ENCODE measurements around the gene EIF4ENIF1.
"Not testable (repeated sequence)": the region's sequence is repeated elsewhere in the genome, so short reads cannot be mapped to it uniquely, and the experiment has no call there.

EIF4ENIF1 gene

GRCh38 chr22:31489632-31490495, at the start of gene EIF4ENIF1:
Gene EIF4ENIF1, minus strand, starts transcription at chr22:31489842. Its CDS starts 1,124 bp downstream, at chr22:31488718.
- peak; percentile 84 for DNase-seq

DNA sequence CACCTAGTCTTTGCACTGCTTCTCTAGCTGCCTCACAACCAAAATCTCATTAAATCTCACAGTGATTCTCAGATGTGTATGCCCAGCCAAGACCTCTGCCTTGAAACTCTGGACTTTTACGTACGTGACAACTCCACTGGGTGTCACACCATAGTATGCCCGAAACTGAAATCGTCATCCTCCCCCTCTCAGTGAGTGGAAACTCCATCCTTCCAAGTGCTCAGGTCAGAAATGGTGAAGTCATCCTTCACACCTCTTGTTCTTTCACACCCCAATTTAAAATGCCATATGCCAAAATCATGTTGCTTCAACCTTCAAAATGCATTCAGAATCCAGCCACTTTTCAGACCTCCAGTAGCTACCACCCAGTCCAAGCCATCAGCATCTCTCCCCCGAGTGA, 49.2 kb upstream of the EIF4ENIF1 start:
- no peak for DNase-seq

GRCh38 chr22:31537019-31537535, 47.4 kb upstream of the EIF4ENIF1 start:
- DNase-seq, result no peak

DNA sequence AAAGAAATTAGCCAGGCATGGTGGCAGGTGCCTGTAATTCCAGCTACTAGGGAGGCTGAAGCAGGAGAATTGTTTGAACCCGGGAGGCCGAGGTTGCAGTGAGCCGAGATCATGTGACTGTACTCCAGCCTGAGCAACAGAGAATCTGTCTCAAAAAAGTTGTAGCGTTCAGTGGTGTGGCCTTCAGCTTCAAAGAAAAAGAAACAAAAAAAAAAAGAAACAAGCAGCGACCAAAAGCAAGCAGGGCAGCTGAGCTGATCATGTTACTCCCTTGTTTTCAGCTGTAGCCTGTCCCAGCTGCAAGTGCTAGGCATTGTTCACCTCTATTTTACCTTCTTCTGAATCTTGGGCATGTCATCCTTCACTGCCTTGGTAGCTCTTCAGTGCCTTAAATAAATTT, 43.7 kb upstream of the EIF4ENIF1 start:
- no peak for DNase-seq

- no peak for DNase-seq
Measured at GRCh38 chr22:31532060-31532459, 42.4 kb upstream of the EIF4ENIF1 start.

GRCh38 chr22:31530823-31531195, 41.2 kb upstream of the EIF4ENIF1 start:
- no peak for DNase-seq

- peak; percentile 6 for DNase-seq
Measured at GRCh38 chr22:31526270-31526669, 36.6 kb upstream of the EIF4ENIF1 start.

DNA sequence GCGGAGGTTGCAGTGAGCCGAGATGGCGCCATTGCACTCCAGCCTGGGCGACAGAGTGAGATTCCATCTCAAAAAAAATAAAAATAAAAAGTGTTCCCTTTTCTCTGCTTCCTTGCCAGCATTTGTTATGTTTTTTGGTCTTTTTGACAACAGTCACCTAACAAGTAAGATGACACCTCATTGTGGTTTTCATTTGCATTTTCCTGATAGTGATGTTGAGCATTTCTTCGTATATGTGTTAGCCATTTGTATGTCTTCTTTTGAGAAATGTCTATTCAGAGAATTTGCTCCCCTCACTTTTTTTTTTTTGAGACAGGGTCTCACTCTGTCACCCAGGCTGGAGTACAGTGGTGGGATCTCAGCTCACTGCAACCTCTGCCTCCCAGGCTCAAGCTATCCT, 34.5 kb upstream of the EIF4ENIF1 start:
- not testable (repeated sequence) for DNase-seq

DNA sequence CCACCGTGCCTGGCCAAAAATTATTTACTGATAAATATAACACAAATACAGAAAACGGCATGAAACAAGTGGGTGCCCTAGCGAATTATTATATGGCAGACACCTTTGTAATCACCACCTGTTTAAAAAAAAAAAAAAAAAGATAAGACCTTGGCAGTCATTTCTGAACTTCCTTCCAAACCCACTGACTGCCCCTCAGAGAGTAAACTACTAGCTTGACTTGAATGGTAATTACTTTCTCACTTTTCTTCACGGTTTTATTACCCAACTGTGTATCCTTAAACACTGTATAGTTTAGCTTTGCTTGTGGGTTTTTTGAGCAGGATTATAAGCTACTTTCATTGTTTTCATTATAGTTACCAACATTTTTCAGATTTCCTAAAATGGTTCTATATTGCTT, 30.4 kb upstream of the EIF4ENIF1 start:
- no peak for DNase-seq

DNA sequence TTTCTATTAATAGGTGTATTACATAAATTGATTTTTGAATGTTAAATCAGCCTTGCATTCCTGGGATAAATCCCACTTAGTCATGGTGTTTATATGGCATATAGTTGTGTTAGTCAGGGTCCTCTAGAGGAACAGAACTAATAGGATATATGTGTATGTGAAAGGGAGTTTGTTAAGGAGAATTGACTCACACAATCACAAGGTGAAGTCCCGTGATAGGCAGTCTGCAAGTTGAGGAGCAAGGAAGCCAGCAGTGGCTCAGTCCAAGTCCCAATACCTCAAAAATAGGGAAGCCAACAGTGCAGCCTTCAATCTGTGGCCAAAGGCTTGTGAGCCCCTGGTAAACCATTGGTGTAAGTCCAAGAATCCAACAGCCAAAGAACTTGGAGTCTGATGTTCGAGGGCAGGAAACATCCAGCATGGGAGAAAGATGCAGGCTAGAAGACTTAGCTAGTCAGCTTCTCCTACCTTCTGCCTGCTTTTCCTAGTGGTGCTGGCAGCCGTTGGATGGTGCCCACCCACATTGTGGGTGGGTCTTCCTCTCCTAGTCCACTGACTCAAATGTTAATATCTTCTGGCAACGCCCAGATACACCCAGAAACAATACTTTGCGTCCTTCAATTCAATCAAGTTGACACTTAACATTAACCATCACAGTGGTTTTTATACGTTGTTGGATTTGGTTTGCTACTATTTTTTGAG, 19.6 kb upstream of the EIF4ENIF1 start:
- no peak for DNase-seq

DNA sequence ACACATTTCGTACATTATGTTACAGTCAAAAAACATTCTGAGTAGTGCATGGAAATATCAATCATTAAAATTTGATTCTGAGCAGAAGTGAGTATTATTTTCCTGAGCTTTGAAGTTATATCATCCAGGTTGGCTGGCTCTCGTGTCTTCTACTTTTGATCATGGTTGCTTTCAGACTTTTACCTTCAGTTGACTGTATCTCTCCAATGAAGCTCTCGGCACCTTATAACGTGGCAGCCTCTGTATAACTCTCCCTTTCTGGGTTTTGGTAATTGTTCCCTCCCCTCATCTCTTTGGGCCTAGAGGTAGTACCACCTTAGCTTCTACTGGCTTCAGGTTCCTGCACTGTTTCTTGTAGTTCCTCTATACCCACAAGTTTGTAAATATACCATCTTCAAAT, 18.9 kb upstream of the EIF4ENIF1 start:
- no peak for DNase-seq

DNA sequence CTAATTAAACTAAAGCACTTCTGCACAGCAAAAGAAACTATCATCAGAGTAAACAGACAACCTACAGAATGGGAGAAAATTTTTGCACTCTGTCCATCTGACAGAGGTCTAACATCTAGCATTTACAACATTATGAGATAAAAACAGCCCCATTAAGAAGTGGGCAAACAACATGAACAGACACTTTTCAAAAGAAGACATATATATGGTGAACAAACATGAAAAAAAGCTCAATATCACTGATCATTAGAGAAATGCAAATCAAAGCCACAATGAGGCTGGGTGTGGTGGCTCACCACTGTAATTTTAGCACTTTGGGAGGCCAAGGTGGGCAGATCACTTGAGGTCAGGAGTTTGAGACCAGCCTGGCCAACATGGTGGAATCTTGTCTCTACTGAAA, 17.9 kb upstream of the EIF4ENIF1 start:
- DNase-seq, result not testable (repeated sequence)

GRCh38 chr22:31504282-31504681, 14.6 kb upstream of the EIF4ENIF1 start:
- DNase-seq, result no peak

DNA sequence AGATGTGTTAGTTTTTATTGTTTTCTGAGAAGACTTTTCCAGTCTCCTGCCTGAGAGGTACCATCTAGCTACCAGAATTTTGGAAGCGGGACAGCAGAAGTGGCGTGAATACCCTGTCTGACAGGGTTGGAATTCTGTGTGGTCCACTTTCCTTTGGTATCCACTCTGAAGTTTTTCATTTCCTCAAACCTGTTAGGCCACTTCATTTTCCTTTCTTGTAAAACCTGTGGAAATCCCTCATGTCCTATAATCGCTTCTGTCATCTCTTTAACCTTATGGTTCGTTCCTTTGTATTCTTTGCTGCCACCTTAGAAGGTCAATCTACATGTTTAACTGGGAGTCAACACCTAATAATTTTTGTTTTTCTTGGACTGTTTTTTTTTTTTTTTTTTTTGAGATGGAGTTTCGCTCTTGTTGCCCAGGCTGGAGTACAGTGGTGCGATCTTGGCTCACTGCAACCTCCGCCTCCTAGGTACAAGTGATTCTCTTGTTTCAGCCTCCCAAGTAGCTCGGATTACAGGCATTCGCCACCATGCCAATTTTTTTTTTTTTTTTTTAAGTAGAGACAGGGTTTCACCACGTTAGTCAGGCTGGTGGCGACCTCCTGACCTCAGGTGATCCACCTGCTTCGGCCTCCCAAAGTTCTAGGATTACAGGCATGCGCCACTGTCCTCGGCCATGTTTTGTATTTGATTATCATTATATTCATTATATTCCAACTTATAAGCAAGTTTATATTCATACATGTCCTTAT, 13.7 kb upstream of the EIF4ENIF1 start:
- DNase-seq, result no peak

- DNase-seq, result no peak
Measured at GRCh38 chr22:31501738-31502137, 12.1 kb upstream of the EIF4ENIF1 start.

DNA sequence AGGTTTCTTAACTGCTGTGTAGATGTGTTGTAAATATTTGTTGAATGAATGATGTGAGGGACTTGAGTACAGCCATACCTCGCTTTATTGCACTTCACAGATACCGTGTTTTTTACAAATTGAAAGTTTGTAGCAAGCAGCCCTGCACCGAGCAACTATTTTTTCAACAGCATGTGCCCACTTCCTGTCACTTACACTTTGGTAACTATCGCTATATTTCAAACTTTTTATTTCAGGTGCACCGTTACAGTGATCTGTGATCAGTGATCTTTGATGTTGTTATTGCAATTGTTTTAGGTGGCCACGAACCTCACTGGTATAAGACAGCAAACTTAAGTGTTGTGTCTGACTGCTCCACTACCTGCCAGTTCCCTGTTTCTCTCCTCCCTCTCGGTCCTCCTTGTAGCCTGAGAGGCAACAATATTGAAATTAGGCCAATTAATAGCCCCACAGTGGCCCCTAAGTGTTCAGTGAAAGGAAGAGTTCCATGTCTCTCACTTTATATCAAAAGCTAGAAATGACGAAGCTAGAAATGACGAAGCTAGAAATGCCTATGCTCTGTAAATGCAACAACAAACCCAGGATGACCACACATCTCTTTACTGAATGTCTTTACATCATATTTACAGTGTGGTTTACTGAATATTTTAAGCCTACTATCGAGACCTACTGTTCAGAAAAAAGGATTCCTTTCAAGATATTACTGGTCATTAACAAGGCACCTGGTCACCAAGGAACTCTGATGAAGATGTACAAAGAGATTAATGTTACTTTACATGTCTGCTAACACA, 7.7 kb upstream of the EIF4ENIF1 start:
- DNase-seq, result no peak

DNA sequence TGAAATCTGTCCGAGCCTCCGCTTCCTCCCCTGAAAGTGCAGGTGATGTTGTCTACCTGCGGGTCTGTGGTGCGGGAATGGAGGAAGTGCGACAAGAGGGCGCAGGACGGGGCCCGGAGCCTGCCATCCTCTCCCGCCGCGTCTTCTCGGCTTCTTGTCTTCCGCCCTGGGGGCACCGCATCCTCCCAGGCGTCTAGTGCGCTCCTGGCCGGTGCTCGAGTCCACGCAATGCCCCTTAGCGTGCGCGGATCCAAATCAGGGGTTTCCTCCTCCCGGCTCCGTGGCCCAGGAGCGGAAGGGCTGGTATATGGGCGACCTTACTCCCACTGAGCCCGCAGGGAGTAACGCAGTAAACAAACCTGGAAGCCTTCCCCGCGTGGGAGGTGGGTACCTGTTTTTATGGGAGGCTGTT, 7.1 kb upstream of the EIF4ENIF1 start:
- DNase-seq, result peak; percentile 32

- DNase-seq, result peak; percentile 96
Measured at GRCh38 chr22:31496007-31496734, 6.5 kb upstream of the EIF4ENIF1 start, which contains the start of gene SFI1. Gene SFI1, plus strand, starts transcription at chr22:31496536. Its CDS starts 11,749 bp downstream, at chr22:31508285.

GRCh38 chr22:31495343-31495742, 5.7 kb upstream of the EIF4ENIF1 start:
- no peak for DNase-seq

DNA sequence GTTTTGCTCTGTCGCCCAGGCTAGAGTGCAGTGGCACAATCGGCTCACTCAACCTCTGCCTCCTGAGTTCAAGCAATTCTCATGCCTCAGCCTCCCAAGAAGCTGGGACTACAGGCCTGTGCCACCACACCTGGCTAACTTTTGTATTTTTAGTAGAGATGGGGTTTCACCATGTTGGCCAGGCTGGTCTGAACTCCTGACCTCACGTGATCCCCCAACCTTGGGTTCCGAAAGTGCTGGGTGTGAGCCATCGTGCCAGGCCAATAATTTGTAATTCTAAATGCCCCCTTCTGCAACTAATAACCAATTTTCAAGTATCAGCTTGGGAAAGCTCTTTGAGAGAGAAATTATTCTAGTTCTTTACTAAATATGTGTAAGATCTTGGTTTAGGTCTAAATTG, 3.7 kb upstream of the EIF4ENIF1 start:
- DNase-seq, result not testable (repeated sequence)

DNA sequence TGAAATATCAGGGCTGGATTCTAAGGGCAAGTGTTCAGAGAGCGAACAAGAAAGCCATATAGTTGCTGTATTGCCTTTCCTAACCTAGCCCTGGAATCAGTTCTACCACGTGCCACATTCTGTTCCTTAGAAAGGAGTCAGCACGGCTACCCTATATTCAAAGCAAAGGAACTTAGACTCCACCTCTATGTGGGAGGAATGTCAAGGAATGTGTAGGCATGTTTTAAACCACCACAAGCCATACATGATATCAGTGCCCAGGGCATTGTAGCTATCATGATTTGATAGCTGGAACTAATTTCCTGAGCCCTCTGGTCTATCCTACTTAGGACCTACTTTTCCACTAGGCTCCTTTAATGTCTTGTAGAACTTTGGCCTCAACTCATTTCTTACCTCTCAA, 2.5 kb upstream of the EIF4ENIF1 start:
- DNase-seq, result no peak
